EH (cell line): ENCODE measurements around the gene PRKD1.

Experiments
- DNase-seq: peaks from one replicate; pipeline ENCODE4 v3.0.0-alpha.2; 2015; ENCODE audit warnings: low read depth

PRKD1 gene

DNA sequence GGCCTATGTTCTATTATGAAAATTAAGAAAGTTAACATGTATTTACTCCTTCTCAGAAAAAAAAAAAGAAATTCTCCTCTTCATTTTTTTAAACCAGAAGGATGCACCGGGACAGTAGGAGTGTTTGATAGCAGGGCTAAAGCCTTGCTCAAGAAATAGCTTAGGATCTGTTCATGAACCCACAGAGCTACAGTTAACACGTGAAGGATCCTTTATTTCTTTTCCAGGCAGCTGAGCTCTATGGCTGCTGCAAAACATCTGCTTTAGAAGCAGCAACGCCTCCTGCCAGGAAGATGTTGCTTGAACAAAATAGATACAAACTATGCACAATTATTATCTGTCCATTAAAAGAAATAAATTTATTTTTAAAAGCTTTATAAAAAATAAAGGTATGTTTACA is 254.8 kb downstream of the PRKD1 start:
- no peak for DNase-seq

DNA sequence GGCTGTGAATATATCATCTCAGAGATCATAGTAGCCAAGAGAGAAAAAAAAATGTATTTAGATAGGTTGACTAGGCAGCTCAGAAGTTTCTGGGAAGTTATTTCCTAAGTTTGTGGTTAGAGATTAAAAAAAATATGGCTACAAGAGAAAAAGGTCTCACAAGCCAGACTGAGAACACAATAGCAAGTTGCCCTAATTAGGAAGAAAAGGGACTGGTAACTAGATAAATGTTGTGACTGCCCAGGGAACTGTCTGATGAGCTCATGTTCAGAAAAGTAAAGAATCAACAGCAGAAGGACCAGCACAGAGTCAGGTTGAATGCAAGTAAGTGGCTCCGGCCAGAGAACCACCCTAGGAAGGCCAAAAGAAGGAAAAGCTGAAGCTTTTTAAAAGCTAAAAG is 256.6 kb downstream of the PRKD1 start:
- DNase-seq: peak; percentile 89

DNA sequence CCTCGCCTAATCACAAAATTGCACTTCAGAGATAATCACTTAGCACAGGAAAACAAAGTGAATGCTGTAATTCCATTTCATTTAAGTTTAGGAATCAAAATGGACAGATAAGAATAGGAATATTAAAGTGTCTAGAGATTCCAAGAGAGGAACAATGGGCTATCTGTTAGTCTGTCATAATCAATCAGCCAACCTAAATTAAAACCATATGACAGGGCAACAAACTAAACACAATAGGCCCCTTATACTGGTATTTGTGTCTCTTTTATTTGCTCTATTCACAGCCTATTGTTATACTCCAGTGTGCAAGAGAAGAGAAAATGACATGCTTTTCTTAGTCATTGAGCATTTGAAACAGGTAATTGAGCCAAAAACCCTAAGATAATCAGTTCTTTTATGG is 259.4 kb downstream of the PRKD1 start:
- DNase-seq: no peak

DNA sequence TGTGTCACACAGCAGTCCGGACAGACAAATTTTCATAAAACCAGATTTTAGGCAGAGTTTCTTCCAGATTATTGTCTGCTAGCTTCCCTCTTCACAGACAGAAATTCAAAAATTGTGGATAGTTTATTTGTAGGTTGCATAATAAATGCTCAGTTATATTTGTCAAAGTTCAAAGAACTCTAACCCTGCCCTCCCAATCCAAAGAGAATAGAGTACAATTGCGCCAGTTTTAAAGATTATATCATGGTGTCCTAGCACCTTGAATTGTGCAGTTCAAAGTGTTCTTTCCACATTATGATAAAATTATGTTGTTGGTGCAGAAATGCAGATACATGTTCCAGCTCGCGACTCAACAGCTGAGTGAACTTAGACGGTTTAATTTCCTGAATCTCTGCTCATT is 263.1 kb downstream of the PRKD1 start:
- no peak for DNase-seq

DNA sequence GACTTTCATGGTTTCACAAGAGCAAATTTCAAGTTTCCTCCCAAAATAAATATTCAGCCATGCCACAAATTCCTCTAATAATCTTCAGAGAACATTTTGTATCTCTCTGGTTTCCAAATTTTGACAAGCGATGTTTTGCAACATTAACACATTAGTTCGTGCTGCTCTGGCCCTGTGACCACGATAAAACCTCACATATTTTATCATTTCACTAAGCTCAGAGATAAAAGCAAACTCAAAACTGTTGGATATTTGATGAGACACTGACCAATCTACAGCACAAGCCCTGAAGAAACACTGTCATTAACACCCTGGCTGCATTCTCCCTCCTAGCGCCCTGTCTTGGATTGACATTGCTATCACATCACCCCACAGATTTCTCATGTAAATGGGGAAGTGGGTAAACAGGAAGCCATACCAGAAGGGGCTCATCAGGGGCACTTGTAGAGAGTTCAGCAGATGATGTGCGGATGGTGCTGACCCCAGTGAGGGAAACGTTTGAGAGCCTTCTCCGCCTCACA is 264.3 kb downstream of the PRKD1 start:
- no peak for DNase-seq

DNA sequence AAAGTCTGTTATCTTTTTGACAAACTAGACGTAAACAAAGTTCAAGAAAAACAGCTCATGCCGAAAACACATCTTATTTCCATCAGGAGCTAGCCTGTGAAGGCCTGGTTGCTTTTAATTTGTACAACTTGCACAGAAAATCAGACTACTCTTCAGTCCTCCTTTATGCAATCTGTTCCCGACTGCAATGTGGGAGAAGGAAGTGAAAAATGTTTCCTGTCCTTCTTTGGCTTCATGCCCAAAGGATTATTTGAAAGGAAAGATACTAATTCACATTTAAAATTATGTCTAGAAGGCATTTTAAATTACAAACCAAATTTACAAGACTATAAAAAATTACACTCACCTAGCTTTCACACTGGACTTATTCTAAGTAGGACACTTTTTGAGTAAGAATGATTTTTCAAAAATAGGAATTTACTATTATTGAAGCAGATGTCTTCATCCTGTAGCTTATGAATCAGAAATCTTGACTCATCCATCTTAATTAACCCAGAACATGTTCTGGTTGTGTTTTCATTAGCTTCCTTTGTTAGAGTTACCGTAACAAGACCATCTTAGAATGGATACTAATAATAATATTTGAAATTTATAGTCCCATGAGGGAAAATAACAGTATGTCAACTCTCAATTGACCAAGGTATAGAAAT is 272.6 kb downstream of the PRKD1 start:
- DNase-seq: peak; percentile 61

DNA sequence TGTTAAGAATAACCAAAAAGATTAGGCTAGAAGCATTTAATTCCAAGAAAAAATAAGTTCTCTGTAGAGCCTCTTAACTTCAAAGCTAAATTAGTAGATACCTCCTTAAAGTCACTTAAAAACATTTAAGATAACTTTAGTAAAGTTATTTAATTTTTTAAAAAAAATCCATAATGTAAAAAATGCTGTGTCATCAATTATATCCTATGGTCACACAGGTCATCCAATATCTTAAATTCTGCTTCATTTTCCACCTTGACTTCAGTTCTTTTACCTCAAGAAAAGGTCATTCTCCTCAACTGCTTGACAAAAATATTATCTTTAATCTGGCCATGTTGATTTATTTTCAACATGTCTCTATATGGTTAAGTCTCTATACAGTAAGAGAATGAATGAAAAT is 274.3 kb downstream of the PRKD1 start:
- DNase-seq: no peak

DNA sequence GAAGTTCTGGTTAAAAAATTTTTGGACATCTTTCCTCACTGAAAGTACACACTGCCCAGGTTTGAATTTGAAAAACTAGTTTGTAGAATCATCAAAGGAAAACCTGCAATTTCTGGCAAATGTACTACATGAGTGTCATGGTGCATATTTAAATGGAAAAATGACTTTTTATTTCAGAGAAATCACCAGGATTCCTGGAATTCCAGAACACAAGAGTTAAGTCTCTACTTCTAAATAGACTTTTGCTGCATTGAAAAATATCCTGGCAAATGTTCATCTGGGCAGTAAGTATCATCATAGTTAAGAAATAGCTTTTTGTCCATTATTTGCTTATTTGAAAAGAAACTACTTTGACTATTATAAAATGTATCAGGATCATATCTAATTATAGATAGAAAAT is 275.1 kb downstream of the PRKD1 start:
- peak; percentile 21 for DNase-seq

DNA sequence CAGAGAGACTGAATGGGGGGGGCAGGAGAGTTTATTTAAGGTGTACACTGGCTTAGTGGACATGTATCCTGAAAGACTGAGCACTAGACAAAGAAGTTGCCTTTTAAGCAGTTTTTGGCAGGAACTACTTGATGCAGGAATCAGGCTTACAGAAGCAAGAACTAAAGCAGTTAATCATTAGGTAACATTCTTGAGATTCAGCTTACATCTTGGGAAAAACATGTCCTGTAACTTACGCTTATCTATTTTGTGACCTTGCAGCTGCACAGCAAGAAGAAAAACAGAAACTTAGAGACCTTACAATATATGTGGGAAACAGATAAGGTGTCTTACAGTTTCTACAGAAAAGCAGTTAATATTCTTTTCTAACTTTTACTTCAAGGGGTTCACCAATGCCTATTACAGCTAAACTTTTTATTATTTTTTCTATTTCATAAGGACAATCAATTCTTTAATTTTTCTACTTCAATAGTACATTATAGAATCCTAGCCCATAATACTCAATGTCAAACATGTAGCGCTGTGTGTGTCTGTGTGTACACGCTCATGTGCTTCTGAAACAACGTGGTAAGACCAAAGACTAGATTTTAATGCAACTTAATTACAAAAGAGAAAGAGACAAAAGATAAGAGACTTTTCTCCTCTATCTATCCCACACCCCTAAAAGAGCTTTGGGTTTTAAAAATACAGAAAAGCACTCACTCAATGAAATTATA is 276.9 kb downstream of the PRKD1 start:
- no peak for DNase-seq

DNA sequence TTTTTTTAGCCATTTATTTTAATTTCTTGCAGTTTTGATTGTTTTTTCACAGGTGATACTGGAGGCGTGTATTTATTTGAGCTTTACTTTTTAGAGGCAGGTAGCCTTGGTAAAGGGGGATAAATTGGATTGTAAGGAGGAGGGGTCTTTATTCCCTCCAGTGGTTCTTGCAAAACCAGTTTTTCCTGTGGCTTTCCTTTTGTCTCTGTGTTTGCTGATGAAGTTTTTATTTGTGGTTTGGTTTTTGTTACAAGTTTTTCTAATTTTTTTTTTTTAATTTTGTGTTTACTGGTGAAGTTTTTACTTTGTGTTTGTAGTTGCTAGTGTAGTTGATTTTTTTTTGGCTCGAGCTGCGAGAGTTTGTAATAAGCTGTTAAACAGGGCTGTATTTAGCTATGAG is 278.5 kb downstream of the PRKD1 start:
- no peak for DNase-seq

DNA sequence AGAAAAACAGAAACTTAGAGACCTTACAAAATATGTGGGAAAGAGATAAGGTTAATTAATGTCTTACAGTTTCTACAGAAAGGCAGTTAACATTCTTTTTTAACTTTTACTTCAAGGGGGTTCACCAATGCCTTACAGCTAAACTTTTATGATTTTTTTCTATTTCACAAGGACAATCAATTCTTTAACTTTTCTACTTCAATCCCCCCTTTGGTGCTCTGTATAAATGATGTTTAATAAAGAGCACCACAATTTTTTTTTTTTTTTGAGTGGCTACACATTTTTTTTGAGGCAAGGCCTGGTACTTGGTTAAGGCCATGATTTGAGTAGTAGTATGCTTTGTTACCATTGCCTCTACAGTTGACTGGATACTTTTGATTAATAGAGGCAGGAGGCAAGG is 279.6 kb downstream of the PRKD1 start:
- no peak for DNase-seq

DNA sequence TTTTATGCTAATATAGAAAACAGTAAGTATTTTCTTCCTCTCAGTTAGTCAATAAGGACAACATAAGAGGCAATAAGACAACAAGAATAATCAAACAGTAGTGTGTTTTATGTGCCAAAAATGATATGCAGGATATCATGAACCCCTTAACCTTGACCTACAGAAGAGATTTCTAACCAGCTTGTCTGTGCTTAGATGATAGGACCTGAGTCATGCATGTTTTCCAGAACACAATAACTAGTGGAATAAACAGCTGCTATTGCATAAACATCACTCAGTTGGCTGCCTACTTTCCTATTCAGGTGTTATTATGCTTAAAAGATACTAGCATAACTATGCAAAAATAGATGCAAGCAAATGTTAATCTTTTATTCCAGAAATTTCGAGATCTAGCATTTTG is 282.5 kb downstream of the PRKD1 start:
- no peak for DNase-seq

DNA sequence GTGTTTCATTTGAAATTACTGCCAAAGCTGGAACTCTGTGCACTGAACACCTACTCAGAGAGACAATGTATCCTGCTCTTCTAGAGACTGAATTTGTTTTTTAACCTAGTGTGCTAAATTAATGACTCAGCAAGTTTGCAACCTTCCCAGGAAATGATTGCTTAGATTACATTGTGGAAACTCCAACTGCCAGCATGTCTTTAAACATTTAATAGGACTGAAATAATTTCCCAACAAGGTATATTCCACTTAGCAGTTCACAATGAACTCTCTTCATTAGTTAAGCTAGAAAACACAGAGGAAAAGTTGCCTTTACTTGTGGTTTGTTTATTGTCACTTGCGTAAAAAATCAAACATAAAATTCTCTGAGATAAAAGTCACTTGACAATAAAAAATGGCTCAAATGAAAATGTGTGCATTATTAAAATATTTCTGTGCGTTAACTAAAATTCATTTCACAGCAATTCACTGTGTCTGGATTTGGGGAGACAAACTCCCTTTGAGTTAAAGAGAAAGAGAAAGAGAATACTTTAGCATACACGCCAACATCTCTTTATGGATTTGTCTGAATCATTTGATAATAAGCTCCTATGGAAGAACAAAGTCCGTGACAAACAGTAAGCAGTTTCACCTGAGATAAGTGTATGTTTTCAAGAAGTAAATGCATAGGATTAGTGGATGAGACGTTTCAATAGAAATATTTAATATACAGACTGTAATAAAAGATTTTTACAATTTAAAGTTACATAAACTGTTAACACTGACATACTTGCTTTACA is 284.0 kb downstream of the PRKD1 start:
- DNase-seq: peak; percentile 48

DNA sequence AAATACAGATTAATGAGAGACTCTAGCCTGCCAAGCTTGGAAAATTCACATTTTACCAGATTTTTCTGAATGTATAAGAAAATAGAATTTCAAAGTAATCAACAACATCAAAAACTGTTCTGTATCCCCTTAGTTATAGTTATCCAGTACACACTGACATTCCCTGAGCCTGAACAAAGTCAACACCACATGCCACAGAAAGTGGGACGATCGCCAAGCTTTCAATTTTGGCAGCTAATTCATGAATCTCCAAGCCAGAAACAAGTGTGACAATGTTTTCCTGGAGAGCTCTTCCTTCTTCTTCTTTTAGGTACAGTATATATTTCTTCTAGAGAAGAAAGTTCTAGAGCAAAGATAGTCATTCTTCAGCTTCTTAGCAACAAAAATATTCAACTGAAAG is 290.2 kb downstream of the PRKD1 start:
- DNase-seq: peak; percentile 87

DNA sequence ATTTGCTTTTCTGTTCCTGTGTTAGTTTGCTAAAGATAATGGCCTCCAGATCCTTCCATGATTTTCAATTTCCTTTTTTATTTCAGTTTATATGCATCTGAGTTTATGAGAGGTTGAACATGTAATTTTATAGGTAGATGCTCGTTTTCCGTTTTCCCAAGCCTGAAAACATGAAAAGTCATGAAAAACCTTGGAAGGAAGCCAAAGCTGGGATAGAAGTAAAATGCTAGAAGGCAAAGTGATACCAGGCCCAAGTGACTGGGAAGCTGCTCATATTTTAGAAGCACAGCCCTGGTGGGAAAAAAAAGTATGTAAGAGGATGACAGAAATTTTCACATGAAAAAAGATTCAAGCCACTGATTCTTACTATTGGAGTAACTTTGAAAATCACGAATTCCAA is 290.8 kb downstream of the PRKD1 start:
- no peak for DNase-seq

DNA sequence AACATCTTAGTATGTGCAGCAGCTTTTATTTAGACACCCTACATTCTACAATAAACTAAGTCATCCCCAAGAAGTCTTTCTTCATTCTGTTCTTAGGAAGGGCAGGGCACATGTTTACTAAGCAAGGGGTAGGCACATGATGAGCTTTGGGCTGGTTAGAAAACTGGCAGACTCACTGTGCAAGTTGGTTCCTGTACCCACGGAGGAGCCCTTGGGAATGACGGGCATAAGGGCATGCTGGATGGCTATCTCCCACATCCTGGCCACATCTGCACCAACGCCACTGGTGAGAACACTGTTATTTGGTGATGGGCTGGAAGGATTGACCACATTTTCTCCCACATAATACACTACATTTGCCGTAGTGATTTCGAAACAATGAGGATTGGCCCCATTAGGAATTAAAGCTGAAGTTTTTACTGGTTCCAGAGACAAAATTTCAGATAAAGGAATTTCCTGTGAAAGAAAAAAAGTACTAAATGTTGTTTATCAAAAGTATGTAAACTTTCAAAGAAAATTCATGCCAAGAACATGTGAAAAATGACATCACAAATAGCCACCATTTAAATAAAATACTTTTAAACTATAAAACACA is 297.0 kb downstream of the PRKD1 start:
- DNase-seq: peak; percentile 33

DNA sequence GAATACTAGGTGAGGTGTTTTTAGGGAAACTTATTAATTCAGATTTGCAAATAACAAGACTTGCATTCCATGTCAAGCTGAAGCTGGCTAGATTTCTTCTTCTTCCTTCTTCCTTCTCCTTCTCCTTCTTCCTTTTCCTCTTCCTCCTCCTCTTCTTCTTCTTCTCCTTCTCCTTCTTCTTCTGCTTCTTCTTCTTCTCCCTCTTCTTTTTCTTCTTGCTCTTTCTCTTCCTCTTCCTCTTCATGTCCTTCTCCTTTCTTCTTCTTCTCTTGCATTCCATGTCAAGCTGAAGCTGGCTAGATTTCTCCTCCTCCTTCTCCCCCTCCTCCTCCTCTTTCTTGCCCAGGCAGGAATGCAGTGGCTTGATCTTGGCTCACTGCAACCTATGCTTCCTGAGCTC is 297.8 kb downstream of the PRKD1 start:
- DNase-seq: peak; percentile 50

DNA sequence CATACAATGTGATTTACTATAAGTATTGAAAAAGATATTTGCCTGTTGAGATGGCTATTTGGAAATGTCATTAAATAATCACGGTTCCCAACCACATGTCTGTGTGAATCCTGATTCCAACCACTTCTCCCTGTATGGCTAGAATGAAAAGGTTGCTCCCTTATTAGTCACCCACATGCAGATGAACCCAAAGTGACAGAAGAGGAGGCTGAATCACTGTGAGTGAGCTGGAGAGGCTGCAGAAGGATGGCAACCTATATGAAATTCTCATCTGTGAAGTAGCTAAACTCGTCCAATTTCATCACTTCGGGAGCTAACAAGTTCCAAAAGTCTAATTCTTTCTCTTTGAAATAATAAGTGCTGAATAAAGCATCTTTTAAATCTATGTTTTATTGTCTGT is 300.5 kb downstream of the PRKD1 start:
- DNase-seq: peak; percentile 43

DNA sequence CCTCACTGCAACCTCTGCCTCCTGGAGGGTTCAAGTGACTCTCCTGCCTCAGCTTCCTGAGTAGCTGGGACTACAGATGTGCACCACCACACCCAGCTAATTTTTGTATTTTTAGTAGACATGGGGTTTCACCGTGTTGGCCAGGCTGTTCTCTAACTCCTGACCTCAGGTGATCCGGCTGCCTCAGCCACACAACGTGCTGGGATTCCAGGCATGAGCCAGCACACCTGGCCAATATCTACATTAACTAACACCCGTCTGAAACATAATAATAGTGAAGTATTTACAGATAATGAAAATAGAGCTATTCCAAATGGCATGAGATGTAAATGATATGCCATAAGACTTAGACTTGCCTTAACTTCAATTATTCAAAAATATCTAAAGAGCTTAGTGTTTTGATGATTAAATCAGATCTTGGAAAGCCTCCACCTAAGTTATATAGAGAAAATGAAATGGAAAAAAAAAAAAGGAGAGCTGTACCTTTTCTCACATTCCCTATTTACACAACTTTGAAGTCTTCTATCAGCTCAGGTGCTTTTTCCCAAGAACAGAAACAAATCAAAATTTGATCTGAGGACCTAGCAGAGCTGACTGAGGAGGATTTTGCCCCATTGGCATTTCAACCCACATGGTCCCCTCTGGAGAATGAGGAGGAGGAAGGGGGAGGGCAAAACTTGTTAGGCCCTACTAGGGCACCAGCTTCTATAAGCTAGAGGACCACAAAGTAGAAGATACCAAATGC is 309.2 kb downstream of the PRKD1 start:
- no peak for DNase-seq

DNA sequence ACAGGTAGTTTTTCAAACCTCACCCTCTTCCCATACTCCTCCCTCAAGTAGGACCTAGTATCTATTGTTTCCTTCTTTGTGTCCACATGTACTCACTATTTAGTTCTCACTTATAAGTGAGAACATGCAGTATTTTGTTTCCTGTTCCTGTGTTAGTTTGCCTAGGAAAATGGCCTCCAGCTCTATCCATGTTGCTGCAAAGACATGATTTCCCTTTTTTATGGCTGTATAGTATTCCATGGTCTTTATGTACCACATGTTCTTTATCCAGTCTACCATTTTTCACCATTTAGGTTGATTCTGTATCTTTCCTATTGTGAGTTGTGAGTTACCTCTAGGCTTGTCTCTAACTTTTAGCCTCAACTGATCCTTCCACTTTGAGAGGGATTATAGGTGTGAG is 310.7 kb downstream of the PRKD1 start:
- DNase-seq: no peak

DNA sequence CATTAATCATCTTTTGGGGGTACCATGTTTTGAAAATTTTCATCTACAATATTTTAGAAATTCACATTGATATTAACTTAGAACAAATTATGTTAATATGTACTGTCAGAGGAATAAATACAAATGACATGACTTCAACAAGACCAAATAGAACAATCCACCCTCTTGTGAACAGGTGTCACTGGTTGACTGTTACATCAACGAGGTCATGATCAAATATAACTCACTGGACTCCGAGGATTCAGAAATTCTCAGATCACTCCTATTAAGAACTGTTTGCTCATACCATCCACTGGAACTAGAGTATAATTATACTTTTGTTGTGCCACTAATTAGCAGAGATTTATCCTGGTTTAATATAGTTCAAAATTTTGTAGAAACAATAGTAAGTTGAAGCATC is 318.8 kb downstream of the PRKD1 start:
- no peak for DNase-seq

DNA sequence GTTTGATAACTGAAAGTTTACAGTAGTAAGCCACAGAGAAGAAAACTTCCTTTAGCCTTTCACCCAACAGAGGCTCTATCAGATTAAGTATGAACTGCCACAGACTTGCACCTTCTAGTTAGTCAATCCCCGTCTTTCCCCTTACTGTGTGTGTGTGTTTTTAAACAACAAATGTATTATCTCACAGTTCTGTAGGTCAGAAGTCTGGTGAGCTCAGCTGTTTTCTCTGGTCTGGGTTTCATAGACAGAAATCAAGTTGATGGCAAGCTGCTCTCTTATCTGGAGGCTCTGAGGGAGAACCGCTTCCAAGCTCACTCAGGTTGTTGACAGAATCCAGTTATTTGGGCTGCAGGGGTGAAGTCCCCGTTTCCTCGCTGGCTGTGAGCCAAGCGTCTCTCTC is 320.5 kb downstream of the PRKD1 start:
- no peak for DNase-seq
